NB4 (cell line): Measurements from ENCODE around the gene MB.

Source experiments
- CTCF ChIP-seq: IDR thresholded peaks from one replicate; pipeline ENCODE4 v1.5.1; 2012; ENCODE audit warnings: low read depth, low read length
- POLR2A ChIP-seq: IDR thresholded peaks from 2 replicates; pipeline ENCODE4 v1.6.1; 2011; ENCODE audit warnings: mild to moderate bottlenecking; ENCODE audit not compliant: insufficient read length; ENCODE audit errors: extremely low read depth

GRCh38 chr22:35586771-35587170, 30.4 kb downstream of the MB start:
- TF ChIP-seq CTCF (no peak), POLR2A (no peak)
